Prostate gland (tissue), 2 donors: Measurements from ENCODE around the gene C1orf105.

Source experiments
- CTCF ChIP-seq, 4 experiments: fragments of 200-600 bp in 2 of 4; fragments of 450-650 bp in 2 of 4; sonication (generic) in 2 of 4; IDR thresholded peaks; 1 replicate in 3 of 4; 2 replicates in 1 of 4; pipeline ENCODE4 v1.5.1; 2016 to 2019; ENCODE audit warnings: antibody characterized with exemption in 4 of 4, mild to moderate bottlenecking in 2 of 4, moderate library complexity in 2 of 4
- POLR2A ChIP-seq: fragments of 450-650 bp; IDR thresholded peaks from one replicate; pipeline ENCODE4 v1.6.1; 2016; ENCODE audit warnings: antibody characterized with exemption, mild to moderate bottlenecking

- TF ChIP-seq POLR2A (no peak), CTCF (IDR thresholded peaks at IDR 0.05) (no peak)
Measured at GRCh38 chr1:172457479-172458130, 37.1 kb downstream of the C1orf105 start.
